Stimulated activated CD8-positive, alpha-beta memory T cell treated with anti-CD3 and anti-CD28 coated beads, Interleukin-4, amount 100 ng/mL, for 4 hours (primary cell): ENCODE measurements around the gene CIT.
"Not testable (repeated sequence)": the region's sequence is repeated elsewhere in the genome, so short reads cannot be mapped to it uniquely, and the experiment has no call there.

Experiments
- DNase-seq, 2 donors: peaks; one replicate each; pipeline ENCODE4 v3.0.0-alpha.2; 2020; ENCODE audit warnings: low read depth in 2 of 2, low spot score in 1 of 2

The CIT gene

GRCh38 chr12:119659289-119659897 lies 217.7 kb downstream of the CIT start:
- DNase-seq = peak in 1 of 2 donors; percentile 20

- not testable (repeated sequence) for DNase-seq
These were observed 219.0 kb downstream of the CIT start for GRCh38 chr12:119658166-119658565.

- not testable (repeated sequence) for DNase-seq
These were observed 220.1 kb downstream of the CIT start for GRCh38 chr12:119657001-119657400.

GRCh38 chr12:119652665-119653064 lies 224.5 kb downstream of the CIT start:
- DNase-seq = no peak

- DNase-seq = no peak
These were observed 227.8 kb downstream of the CIT start for GRCh38 chr12:119649202-119649808.

- DNase-seq = no peak
These were observed 231.5 kb downstream of the CIT start for GRCh38 chr12:119645535-119646059.

- no peak for DNase-seq
These were observed 232.2 kb downstream of the CIT start for GRCh38 chr12:119644930-119645329.

- no peak for DNase-seq
These were observed 234.1 kb downstream of the CIT start for GRCh38 chr12:119642986-119643385.
